Panc1 (cell line): Measurements from ENCODE around the gene SPRED3.

Source experiments
- SIN3A ChIP-seq: IDR thresholded peaks from 2 replicates; pipeline ENCODE4 v1.6.1; 2012; ENCODE audit warnings: low read depth, mild to moderate bottlenecking, low read length, moderate library complexity, borderline replicate concordance; ENCODE audit not compliant: insufficient read depth
- TF ChIP-seq, protein P1 (sequence below): fragments of 450-650 bp; IDR thresholded peaks from 2 replicates; pipeline ENCODE4 v1.5.1; 2017; ENCODE audit warnings: mild to moderate bottlenecking

DNA sequence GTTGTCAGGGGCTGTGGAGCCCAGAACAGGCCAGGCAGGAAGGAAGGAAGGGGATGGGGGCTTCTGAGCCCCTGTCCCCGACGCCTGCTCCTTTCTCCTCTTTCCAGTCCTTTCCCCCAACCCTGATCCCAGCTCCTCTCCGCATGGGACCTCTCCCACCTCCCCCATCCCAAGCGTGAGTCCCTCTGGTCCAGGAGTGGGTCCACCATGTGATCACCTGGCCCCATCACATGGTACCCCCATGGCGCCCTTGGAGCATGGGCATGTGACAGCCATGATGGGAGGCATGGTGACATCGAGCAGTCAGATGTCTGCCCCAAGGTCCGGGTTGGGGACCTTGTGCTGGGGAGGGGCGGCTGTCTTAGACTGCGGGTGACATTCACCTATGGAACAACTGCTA lies 54.2 kb downstream of the SPRED3 start:
- TF ChIP-seq, protein P1, sequence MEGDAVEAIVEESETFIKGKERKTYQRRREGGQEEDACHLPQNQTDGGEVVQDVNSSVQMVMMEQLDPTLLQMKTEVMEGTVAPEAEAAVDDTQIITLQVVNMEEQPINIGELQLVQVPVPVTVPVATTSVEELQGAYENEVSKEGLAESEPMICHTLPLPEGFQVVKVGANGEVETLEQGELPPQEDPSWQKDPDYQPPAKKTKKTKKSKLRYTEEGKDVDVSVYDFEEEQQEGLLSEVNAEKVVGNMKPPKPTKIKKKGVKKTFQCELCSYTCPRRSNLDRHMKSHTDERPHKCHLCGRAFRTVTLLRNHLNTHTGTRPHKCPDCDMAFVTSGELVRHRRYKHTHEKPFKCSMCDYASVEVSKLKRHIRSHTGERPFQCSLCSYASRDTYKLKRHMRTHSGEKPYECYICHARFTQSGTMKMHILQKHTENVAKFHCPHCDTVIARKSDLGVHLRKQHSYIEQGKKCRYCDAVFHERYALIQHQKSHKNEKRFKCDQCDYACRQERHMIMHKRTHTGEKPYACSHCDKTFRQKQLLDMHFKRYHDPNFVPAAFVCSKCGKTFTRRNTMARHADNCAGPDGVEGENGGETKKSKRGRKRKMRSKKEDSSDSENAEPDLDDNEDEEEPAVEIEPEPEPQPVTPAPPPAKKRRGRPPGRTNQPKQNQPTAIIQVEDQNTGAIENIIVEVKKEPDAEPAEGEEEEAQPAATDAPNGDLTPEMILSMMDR = no peak
- TF ChIP-seq SIN3A = no peak
